Neural cell (in vitro differentiated cells): ENCODE data around the gene ZNF839. TPM values are rescaled to one million over a fixed set of nuclear protein-coding genes. Genes with fewer than 3 reads are reported as not detected.

Experiments used
- H2AFZ ChIP-seq: fragments of 200-600, 300-800 bp; sonication (generic), shearing (Covaris generic); 2 replicates; pipeline ENCODE4 v1.6.0; 2014; ENCODE audit warnings: low read depth, mild to moderate bottlenecking, antibody characterized with exemption, low read length, moderate library complexity
- H3F3A ChIP-seq: fragments of 200-600 bp; shearing (Covaris generic); 2 replicates; pipeline ENCODE4 v1.6.1; 2016; ENCODE audit warnings: mild to moderate bottlenecking, moderate library complexity, mixed read lengths, antibody characterized with exemption, low read length; ENCODE audit not compliant: insufficient read depth, poor library complexity, severe bottlenecking
- H3K27ac ChIP-seq: fragments of 200-600, 300-800 bp; sonication (generic), shearing (Covaris generic); 2 replicates; pipeline ENCODE4 v1.5.1; 2014; ENCODE audit warnings: mild to moderate bottlenecking, low read length, moderate library complexity
- H3K27me3 ChIP-seq: fragments of 300-800, 200-600 bp; sonication (generic), shearing (Covaris generic); 2 replicates; pipeline ENCODE4 v1.6.0; 2014; ENCODE audit warnings: mild to moderate bottlenecking, low read depth, low read length, moderate library complexity; ENCODE audit not compliant: insufficient read depth
- H3K36me3 ChIP-seq: fragments of 300-800, 200-600 bp; sonication (generic), shearing (Covaris generic); 2 replicates; pipeline ENCODE4 v1.5.1; 2014; ENCODE audit warnings: mild to moderate bottlenecking, antibody characterized with exemption, low read length, moderate library complexity; ENCODE audit not compliant: insufficient read depth
- H3K4me2 ChIP-seq: fragments of 300-800, 200-600 bp; sonication (generic), shearing (Covaris generic); 2 replicates; pipeline ENCODE4 v1.6.0; 2014; ENCODE audit warnings: mild to moderate bottlenecking, low read length
- H3K4me3 ChIP-seq: fragments of 300-800, 200-600 bp; sonication (generic), shearing (Covaris generic); 2 replicates; pipeline ENCODE4 v1.5.1; 2014; ENCODE audit warnings: mild to moderate bottlenecking, low read length, moderate library complexity
- H3K79me2 ChIP-seq: fragments of 200-600 bp; shearing (Covaris generic); replicated peaks from 2 replicates; pipeline ENCODE4 v1.6.0; 2014; ENCODE audit warnings: mild to moderate bottlenecking, low read length, moderate library complexity; ENCODE audit not compliant: insufficient read depth
- H3K9ac ChIP-seq: fragments of 300-800, 200-600 bp; sonication (generic), shearing (Covaris generic); 2 replicates; pipeline ENCODE4 v1.6.1; 2016; ENCODE audit warnings: mild to moderate bottlenecking, low read length, mixed read lengths
- H3K9me2 ChIP-seq: fragments of 200-600 bp; shearing (Covaris generic); 2 replicates; pipeline ENCODE4 v1.6.1; 2016; ENCODE audit warnings: mild to moderate bottlenecking, low read length, mixed read lengths; ENCODE audit not compliant: insufficient read depth
- H3K9me3 ChIP-seq: fragments of 200-600, 300-800 bp; sonication (generic), shearing (Covaris generic); 2 replicates; pipeline ENCODE4 v1.6.1; 2016; ENCODE audit warnings: mild to moderate bottlenecking, mixed run types, low read length, moderate library complexity, mixed read lengths
- H4K20me1 ChIP-seq: fragments of 200-600 bp; shearing (Covaris generic); 2 replicates; pipeline ENCODE4 v1.6.1; 2016; ENCODE audit warnings: mild to moderate bottlenecking, mixed run types; ENCODE audit not compliant: insufficient read depth
- EP300 ChIP-seq: fragments of 450-650 bp; conservative IDR thresholded peaks from 2 replicates; pipeline ENCODE4 v1.6.1; 2014; ENCODE audit warnings: antibody characterized with exemption, mild to moderate bottlenecking, moderate library complexity; ENCODE audit not compliant: poor library complexity, severe bottlenecking
- EZH2 ChIP-seq: fragments of 200-600, 300-800 bp; shearing (Covaris generic), sonication (generic); IDR thresholded peaks from 2 replicates; pipeline ENCODE4 v1.6.1; 2014; ENCODE audit warnings: antibody characterized with exemption, low read length, borderline replicate concordance, mild to moderate bottlenecking; ENCODE audit not compliant: insufficient read depth, poor library complexity, severe bottlenecking
- MXI1 ChIP-seq: fragments of 450-650 bp; conservative IDR thresholded peaks from 2 replicates; pipeline ENCODE4 v1.6.1; 2014; ENCODE audit warnings: antibody characterized with exemption, mild to moderate bottlenecking; ENCODE audit not compliant: poor library complexity, severe bottlenecking
- POLR2AphosphoS5 ChIP-seq: IDR thresholded peaks from 2 replicates; pipeline ENCODE4 v1.6.1; 2012
- RAD21 ChIP-seq: fragments of 450-650 bp; conservative IDR thresholded peaks from 2 replicates; pipeline ENCODE4 v1.6.1; 2014; ENCODE audit warnings: antibody characterized with exemption, mild to moderate bottlenecking, moderate library complexity
- REST ChIP-seq: IDR thresholded peaks from 2 replicates; pipeline ENCODE4 v1.6.1; 2012; ENCODE audit warnings: borderline replicate concordance
- SMC3 ChIP-seq: fragments of 450-650 bp; conservative IDR thresholded peaks from 2 replicates; pipeline ENCODE4 v1.6.1; 2014; ENCODE audit warnings: antibody characterized with exemption, mild to moderate bottlenecking, moderate library complexity; ENCODE audit not compliant: poor library complexity
- TAF1 ChIP-seq: IDR thresholded peaks from 2 replicates; pipeline ENCODE4 v1.6.1; 2012; ENCODE audit warnings: low read depth
- polyA plus RNA-seq: library from polyadenylated mRNA; depleted of rRNA; stranded (reverse); fragments of >200 nt; gene quantifications from 2 replicates; pipeline ENCODE4 v1.2.3, GENCODE V29; 2014
- TF ChIP-seq, protein P1 (sequence below): fragments of 450-650 bp; IDR thresholded peaks from 2 replicates; pipeline ENCODE4 v1.5.1; 2014; ENCODE audit warnings: antibody characterized with exemption, mild to moderate bottlenecking, moderate library complexity; ENCODE audit not compliant: poor library complexity, severe bottlenecking

ZNF839 gene
- polyA plus RNA-seq, 1 donor from 2014 or later = 15.3 TPM

DNA sequence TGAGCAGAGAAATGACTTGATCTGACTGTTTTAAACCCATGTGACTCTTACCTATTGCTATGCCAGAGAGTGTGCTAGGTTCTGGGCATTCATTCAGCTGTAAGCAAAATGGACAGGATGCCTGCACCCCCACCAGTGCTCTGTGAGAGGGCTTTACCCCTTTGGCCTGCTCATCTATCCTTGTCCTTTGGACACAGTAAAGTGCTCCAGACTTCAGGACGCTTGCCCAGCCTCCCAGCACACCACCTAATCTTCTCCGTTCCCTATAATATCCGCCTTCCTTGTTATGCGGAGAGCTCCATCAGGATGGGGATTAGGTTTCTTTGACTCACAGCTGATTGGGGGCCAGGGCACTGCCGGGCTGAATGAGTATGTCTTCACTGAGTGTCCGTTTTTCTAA, 4.4 kb upstream of the ZNF839 start:
- H3K27me3 ChIP-seq = no peaks in the 10 kb centered on the region

GRCh38 chr14:102316338-102316742, 3.2 kb upstream of the ZNF839 start:
- Histone ChIP-seq H3K4me3 (peak overlapping the region; percentile 71), H3F3A (peaks cover 5% of the 10 kb centered on the region), H2AFZ (peak overlapping the region; percentile 15), H3K79me2 (peaks cover 3% of the 10 kb centered on the region), H3K27me3 (no peaks in the 10 kb centered on the region), H4K20me1 (no peaks in the 10 kb centered on the region), H3K9me2 (no peaks in the 10 kb centered on the region), H3K27ac (peak overlapping the region; percentile 33), H3K4me2 (peak overlapping the region; percentile 79), H3K9ac (peak overlapping the region; percentile 53), H3K9me3 (no peaks in the 10 kb centered on the region), H3K36me3 (no peaks in the 10 kb centered on the region)
- TF ChIP-seq REST (no peak), EP300 (no peak), TAF1 (no peak)

More for the DNA sequence above, 4.4 kb upstream of the ZNF839 start:
- Histone ChIP-seq H3K9me2 (no peaks in the 10 kb centered on the region), H3K9me3 (no peaks in the 10 kb centered on the region), H4K20me1 (no peaks in the 10 kb centered on the region), H3K36me3 (no peaks in the 10 kb centered on the region), H3F3A (peaks cover 5% of the 10 kb centered on the region), H3K79me2 (no peaks in the 10 kb centered on the region), H3K9ac (no peak overlapping the region), H3K27ac (no peak overlapping the region), H3K4me2 (no peak overlapping the region), H3K4me3 (no peak overlapping the region), H2AFZ (no peak overlapping the region)
- TF ChIP-seq EZH2 (no peak), REST (no peak), MXI1 (no peak), TAF1 (no peak), EP300 (no peak), RAD21 (no peak), POLR2AphosphoS5 (no peak), SMC3 (no peak)
- TF ChIP-seq, protein P1, sequence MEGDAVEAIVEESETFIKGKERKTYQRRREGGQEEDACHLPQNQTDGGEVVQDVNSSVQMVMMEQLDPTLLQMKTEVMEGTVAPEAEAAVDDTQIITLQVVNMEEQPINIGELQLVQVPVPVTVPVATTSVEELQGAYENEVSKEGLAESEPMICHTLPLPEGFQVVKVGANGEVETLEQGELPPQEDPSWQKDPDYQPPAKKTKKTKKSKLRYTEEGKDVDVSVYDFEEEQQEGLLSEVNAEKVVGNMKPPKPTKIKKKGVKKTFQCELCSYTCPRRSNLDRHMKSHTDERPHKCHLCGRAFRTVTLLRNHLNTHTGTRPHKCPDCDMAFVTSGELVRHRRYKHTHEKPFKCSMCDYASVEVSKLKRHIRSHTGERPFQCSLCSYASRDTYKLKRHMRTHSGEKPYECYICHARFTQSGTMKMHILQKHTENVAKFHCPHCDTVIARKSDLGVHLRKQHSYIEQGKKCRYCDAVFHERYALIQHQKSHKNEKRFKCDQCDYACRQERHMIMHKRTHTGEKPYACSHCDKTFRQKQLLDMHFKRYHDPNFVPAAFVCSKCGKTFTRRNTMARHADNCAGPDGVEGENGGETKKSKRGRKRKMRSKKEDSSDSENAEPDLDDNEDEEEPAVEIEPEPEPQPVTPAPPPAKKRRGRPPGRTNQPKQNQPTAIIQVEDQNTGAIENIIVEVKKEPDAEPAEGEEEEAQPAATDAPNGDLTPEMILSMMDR = no peak
